Measurements from ENCODE around the gene ZC3H18. TPM values are rescaled to one million over a fixed set of nuclear protein-coding genes. Genes with fewer than 3 reads are reported as not detected.

Gene ZC3H18
- total and polyA plus RNA-seq, 2 of the 4 experiments (the other 2 are of a cell fraction): 3.4 to 21.3 TPM

DNA sequence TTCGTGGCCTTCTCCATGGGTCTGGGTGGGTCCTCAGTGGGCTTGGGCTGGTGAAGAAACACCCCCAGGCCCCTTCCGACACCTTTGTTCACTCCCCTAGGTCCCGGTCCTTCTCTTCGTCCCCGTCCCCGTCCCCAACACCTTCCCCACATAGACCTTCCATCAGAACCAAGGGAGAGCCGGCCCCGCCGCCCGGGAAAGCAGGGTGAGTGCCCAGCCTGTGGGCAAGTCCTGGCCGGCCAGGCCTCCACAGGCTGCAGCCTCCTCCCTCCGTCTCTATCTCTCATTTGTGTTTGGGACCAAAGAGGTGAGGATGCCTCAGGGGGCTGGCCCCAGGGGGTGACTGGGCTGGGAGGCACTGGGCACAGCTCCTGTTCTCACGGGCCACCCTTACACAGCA, 53.7 kb downstream of the ZC3H18 start:
- no peak overlapping the region for H3K4ac ChIP-seq (ENCODE audit: low read depth, low read length)
- H2BK5ac ChIP-seq (ENCODE audit: low read depth, low read length, poor library complexity, severe bottlenecking): no peak overlapping the region
- 92% methylated on average over 4 of the region's 13 CpGs; no CpG with 5 or more reads in 1 of the 2 experiments for WGBS, 2 experiments (ENCODE audit: extremely low coverage in 2 of 2, insufficient read length in 1 of 2)
- no peak overlapping the region for H2AK9ac ChIP-seq (replicated peaks; ENCODE audit: low read depth, low read length, poor library complexity)
- H4K5ac ChIP-seq (ENCODE audit: low read depth, low read length): no peak overlapping the region
- dilution Hi-C loops (cut with HindIII; ENCODE audit: low sequenced_read_pairs, unreplicated experiment): no loop called here
- H3K4me3 ChIP-seq (ENCODE audit: insufficient read depth, low read depth, low read length): no peak overlapping the region
- H3K9me1 ChIP-seq (ENCODE audit: insufficient read depth, low read length): peaks cover 13% of the 10 kb centered on the region
- H3K36me3 ChIP-seq (ENCODE audit: control insufficient read depth, insufficient read depth, low read length): peaks cover 61% of the 10 kb centered on the region
- peaks cover 8 to 41% of the 10 kb centered on the region in 2 experiments for H3K79me1 ChIP-seq (ENCODE audit: low read depth in 1 of 2, low read length in 2 of 2)
- no TSS peak for BruUV-seq (replicated peaks)
- H3K14ac ChIP-seq (replicated peaks; ENCODE audit: low read depth, low read length): no peak overlapping the region
- no peak overlapping the region for H2AFZ ChIP-seq (replicated peaks; ENCODE audit: low read length, poor library complexity)
- H3K27me3 ChIP-seq (ENCODE audit: control insufficient read depth, insufficient read depth, low read length): no peaks in the 10 kb centered on the region
- H4K20me1 ChIP-seq (ENCODE audit: insufficient read depth, low read length): peaks cover 41% of the 10 kb centered on the region
- in situ Hi-C loops (cut with MboI; ENCODE audit: low sequenced_read_pairs): no loop called here
- TF ChIP-seq, protein P1, sequence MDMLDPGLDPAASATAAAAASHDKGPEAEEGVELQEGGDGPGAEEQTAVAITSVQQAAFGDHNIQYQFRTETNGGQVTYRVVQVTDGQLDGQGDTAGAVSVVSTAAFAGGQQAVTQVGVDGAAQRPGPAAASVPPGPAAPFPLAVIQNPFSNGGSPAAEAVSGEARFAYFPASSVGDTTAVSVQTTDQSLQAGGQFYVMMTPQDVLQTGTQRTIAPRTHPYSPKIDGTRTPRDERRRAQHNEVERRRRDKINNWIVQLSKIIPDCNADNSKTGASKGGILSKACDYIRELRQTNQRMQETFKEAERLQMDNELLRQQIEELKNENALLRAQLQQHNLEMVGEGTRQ (IDR thresholded peaks at IDR 0.05; ENCODE audit: low read depth, low read length): no peak
- no peak for TF ChIP-seq BHLHE40 (IDR thresholded peaks at IDR 0.05; ENCODE audit: low read depth, low read length)
- TF ChIP-seq SMC3 (IDR thresholded peaks at IDR 0.05; ENCODE audit: low read depth, low read length): no peak
- no peak for TF ChIP-seq FOS (IDR thresholded peaks at IDR 0.05; ENCODE audit: low read depth, low read length)
- no peak for TF ChIP-seq RCOR1 (IDR thresholded peaks at IDR 0.05; ENCODE audit: insufficient replicate concordance, low read length)
- no peak for TF ChIP-seq CEBPB (IDR thresholded peaks at IDR 0.05; ENCODE audit: low read depth, low read length)
- TF ChIP-seq RAD21 (IDR thresholded peaks at IDR 0.05; ENCODE audit: low read length): no peak
- TF ChIP-seq POLR2A (IDR thresholded peaks at IDR 0.05; ENCODE audit: low read depth, low read length): no peak
- TF ChIP-seq, protein P2, sequence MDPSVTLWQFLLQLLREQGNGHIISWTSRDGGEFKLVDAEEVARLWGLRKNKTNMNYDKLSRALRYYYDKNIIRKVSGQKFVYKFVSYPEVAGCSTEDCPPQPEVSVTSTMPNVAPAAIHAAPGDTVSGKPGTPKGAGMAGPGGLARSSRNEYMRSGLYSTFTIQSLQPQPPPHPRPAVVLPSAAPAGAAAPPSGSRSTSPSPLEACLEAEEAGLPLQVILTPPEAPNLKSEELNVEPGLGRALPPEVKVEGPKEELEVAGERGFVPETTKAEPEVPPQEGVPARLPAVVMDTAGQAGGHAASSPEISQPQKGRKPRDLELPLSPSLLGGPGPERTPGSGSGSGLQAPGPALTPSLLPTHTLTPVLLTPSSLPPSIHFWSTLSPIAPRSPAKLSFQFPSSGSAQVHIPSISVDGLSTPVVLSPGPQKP (IDR thresholded peaks at IDR 0.05; ENCODE audit: borderline replicate concordance, low read depth, low read length): no peak
- TF ChIP-seq, protein P3, sequence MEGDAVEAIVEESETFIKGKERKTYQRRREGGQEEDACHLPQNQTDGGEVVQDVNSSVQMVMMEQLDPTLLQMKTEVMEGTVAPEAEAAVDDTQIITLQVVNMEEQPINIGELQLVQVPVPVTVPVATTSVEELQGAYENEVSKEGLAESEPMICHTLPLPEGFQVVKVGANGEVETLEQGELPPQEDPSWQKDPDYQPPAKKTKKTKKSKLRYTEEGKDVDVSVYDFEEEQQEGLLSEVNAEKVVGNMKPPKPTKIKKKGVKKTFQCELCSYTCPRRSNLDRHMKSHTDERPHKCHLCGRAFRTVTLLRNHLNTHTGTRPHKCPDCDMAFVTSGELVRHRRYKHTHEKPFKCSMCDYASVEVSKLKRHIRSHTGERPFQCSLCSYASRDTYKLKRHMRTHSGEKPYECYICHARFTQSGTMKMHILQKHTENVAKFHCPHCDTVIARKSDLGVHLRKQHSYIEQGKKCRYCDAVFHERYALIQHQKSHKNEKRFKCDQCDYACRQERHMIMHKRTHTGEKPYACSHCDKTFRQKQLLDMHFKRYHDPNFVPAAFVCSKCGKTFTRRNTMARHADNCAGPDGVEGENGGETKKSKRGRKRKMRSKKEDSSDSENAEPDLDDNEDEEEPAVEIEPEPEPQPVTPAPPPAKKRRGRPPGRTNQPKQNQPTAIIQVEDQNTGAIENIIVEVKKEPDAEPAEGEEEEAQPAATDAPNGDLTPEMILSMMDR (conservative IDR thresholded peaks at IDR 0.05; ENCODE audit: low read depth, low read length): no peak
- no peak for TF ChIP-seq MAFK (IDR thresholded peaks at IDR 0.05; ENCODE audit: low read depth, low read length)
- no peak for TF ChIP-seq MAZ (IDR thresholded peaks at IDR 0.05; ENCODE audit: borderline replicate concordance, low read depth, low read length)
- no peak for TF ChIP-seq RFX5 (IDR thresholded peaks at IDR 0.05; ENCODE audit: low read depth, low read length)
- TF ChIP-seq CHD1 (IDR thresholded peaks at IDR 0.05; ENCODE audit: low read depth, low read length): no peak
- no peak for TF ChIP-seq NFE2L2 (IDR thresholded peaks at IDR 0.05; ENCODE audit: low read depth, low read length)
- no peak for TF ChIP-seq MXI1 (IDR thresholded peaks at IDR 0.05; ENCODE audit: borderline replicate concordance, low read depth, low read length)
- H3K23ac ChIP-seq (ENCODE audit: low read depth, low read length): no peak overlapping the region
- H3K4me2 ChIP-seq (ENCODE audit: low read depth, low read length): no peak overlapping the region
- POLR2A ChIA-PET (ENCODE audit: unreplicated experiment): no interaction called here
- H2BK15ac ChIP-seq (ENCODE audit: low read depth, low read length): no peak overlapping the region
- H3K56ac ChIP-seq (ENCODE audit: extremely low read depth, insufficient read depth, low read length): no peak overlapping the region
- no peak overlapping the region for H2BK120ac ChIP-seq (ENCODE audit: low read depth, low read length)
- H2BK20ac ChIP-seq (ENCODE audit: low read depth, low read length): no peak overlapping the region
- DNase-seq: no peak
- H3K9ac ChIP-seq (ENCODE audit: low read depth, low read length): no peak overlapping the region
- H4K8ac ChIP-seq (ENCODE audit: low read depth in 2 of 2, low read length in 2 of 2): no peak overlapping the region
- no peak overlapping the region for H4K91ac ChIP-seq (ENCODE audit: insufficient read depth, low read depth, low read length)
- CTCF ChIA-PET: no interaction called here
- no peak for ATAC-seq (ENCODE audit: low read depth)
- intact Hi-C loops (cut with micrococcal nuclease): no loop called here
- no peaks in the 10 kb centered on the region for H3K9me3 ChIP-seq (ENCODE audit: control insufficient read depth, insufficient read depth, low read length)
- peaks cover 12% of the 10 kb centered on the region for H3K4me1 ChIP-seq (ENCODE audit: control insufficient read depth, insufficient read depth, low read length)
- H3K18ac ChIP-seq (ENCODE audit: low read depth, low read length): no peak overlapping the region
- no peak overlapping the region for H2AK5ac ChIP-seq (ENCODE audit: low read depth, low read length)
- H3K27ac ChIP-seq (ENCODE audit: insufficient read depth, low read length): no peak overlapping the region
